ENCODE data around the gene MCRIP2.
A peak's percentile ranks its signal among the peaks of the same experiment; 100 is the strongest.

The MCRIP2 gene

GRCh38 chr16:680967-681745 is 39.5 kb downstream of the MCRIP2 start:
- peak overlapping the region; percentile 55 for H3K4me3 ChIP-seq (ENCODE audit: low read depth, low read length)
- TF ChIP-seq, protein P1, sequence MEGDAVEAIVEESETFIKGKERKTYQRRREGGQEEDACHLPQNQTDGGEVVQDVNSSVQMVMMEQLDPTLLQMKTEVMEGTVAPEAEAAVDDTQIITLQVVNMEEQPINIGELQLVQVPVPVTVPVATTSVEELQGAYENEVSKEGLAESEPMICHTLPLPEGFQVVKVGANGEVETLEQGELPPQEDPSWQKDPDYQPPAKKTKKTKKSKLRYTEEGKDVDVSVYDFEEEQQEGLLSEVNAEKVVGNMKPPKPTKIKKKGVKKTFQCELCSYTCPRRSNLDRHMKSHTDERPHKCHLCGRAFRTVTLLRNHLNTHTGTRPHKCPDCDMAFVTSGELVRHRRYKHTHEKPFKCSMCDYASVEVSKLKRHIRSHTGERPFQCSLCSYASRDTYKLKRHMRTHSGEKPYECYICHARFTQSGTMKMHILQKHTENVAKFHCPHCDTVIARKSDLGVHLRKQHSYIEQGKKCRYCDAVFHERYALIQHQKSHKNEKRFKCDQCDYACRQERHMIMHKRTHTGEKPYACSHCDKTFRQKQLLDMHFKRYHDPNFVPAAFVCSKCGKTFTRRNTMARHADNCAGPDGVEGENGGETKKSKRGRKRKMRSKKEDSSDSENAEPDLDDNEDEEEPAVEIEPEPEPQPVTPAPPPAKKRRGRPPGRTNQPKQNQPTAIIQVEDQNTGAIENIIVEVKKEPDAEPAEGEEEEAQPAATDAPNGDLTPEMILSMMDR (IDR thresholded peaks at IDR 0.05; ENCODE audit: low read depth, low read length, missing control alignments): peak; percentile 16
- in situ Hi-C loops (cut with HindIII; ENCODE audit: low sequenced_read_pairs): no loop called here
- no peak for DNase-seq (ENCODE audit: low read depth)

DNA sequence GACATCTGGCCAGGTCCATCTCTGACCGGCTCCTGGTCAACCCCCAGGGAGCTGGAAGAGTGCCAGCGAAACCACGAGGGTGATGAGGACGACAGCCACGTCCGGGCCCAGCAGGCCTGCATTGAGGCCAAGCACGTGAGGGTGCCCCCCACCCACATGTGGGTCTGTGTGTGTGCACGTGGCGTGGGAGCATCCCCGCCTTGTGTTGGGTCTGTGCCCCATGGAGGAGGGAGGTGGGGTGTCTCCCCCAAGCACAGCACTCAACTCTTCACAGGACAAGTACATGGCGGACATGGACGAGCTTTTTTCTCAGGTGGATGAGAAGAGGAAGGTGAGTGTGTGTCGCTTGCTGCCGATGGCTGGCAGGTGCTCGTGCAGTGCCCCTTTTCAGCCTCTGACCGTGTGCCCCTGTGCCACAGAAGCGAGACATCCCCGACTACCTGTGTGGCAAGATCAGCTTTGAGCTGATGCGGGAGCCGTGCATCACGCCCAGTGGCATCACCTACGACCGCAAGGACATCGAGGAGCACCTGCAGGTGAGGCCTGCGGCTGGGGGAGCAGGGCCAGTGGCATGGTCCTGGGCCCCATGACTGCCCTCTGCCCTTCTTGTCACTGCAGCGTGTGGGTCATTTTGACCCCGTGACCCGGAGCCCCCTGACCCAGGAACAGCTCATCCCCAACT is 40.3 kb downstream of the MCRIP2 start:
- H3K4me3 ChIP-seq (ENCODE audit: low read depth, low read length): peak overlapping the region; percentile 55

GRCh38 chr16:682493-683395 is 41.1 kb downstream of the MCRIP2 start:
- no peak for DNase-seq (ENCODE audit: low read depth)
- TF ChIP-seq, protein P1 (IDR thresholded peaks at IDR 0.05; ENCODE audit: low read depth, low read length, missing control alignments): no peak
- H3K4me3 ChIP-seq (ENCODE audit: low read depth, low read length): peak overlapping the region; percentile 55
- in situ Hi-C loops (cut with HindIII; ENCODE audit: low sequenced_read_pairs): no loop called here

More for the DNA sequence above, 40.3 kb downstream of the MCRIP2 start:
- TF ChIP-seq, protein P1 (IDR thresholded peaks at IDR 0.05; ENCODE audit: low read depth, low read length, missing control alignments): no peak
- no peak for DNase-seq (ENCODE audit: low read depth)
- in situ Hi-C loops (cut with HindIII; ENCODE audit: low sequenced_read_pairs): no loop called here

- peak overlapping the region; percentile 55 for H3K4me3 ChIP-seq (ENCODE audit: low read depth, low read length)
- DNase-seq (ENCODE audit: low read depth): no peak
- in situ Hi-C loops (cut with HindIII; ENCODE audit: low sequenced_read_pairs): no loop called here
- TF ChIP-seq, protein P1 (IDR thresholded peaks at IDR 0.05; ENCODE audit: low read depth, low read length, missing control alignments): no peak
Observed at GRCh38 chr16:683396-684070, 41.9 kb downstream of the MCRIP2 start.

DNA sequence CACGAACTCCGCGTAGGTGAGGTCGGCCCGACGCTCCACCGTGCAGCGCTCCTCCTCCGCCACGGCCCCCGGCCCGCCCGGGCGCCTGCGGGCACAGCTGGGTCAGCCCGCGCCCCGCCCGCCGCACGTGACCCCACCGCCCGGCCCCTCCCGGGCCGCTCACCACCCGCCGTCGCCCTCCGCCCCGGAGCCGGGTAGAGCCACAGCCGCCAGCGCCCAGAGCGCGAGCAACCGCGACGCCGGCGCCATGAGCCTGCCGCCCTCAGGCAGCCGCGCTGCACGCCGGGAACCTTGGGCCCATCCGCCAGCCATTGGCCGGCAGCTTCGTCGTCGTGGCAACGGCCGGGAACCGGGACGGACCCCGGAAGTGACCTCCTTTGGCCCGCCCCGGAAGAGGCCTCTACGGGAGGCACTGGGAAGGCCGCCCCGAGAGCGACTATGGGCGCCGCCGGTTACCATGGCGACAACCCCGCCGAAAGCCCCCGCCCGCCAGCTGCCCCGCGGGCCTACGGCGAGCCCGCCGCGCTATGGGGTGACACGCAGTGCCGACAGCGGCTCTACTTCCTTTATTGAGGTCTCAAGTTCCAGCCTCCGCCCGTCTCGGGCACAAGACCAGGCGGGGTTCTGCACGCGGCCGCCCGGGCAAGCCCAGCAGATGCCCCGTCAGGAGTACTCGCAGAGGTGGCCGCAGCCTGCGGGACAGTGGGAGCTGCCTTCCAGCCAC is 42.6 kb downstream of the MCRIP2 start, which contains the start of gene JMJD8:
Gene JMJD8 (minus strand): TSS at position 264 of the 724 bp plus-strand sequence. CDS start 15 bp downstream, at position 249.
- peak; percentile 78 for DNase-seq (ENCODE audit: low read depth)
- TF ChIP-seq, protein P1 (IDR thresholded peaks at IDR 0.05; ENCODE audit: low read depth, low read length, missing control alignments): no peak
- in situ Hi-C loops (cut with HindIII; ENCODE audit: low sequenced_read_pairs): no loop called here
- H3K4me3 ChIP-seq (ENCODE audit: low read depth, low read length): peak within 1 kb of the TSS; percentile 55
